Endodermal cell (in vitro differentiated cells): ENCODE data around the gene RAP1GAP2. TPM values are rescaled to one million over a fixed set of nuclear protein-coding genes. Genes with fewer than 3 reads are reported as not detected.

ENCODE experiments used
- DNase-seq: peaks from one replicate; pipeline ENCODE4 v3.0.0-alpha.2; 2017
- H3K27ac ChIP-seq: 2 replicates; pipeline ENCODE4 v1.5.1; 2013; ENCODE audit warnings: mild to moderate bottlenecking, low read depth, low read length, moderate library complexity
- H3K27me3 ChIP-seq: 2 replicates; pipeline ENCODE4 v1.6.1; 2013; ENCODE audit warnings: mild to moderate bottlenecking, low read length, moderate library complexity; ENCODE audit not compliant: insufficient read depth, control insufficient read depth, poor library complexity, severe bottlenecking
- H3K36me3 ChIP-seq: 2 replicates; pipeline ENCODE4 v1.7.0; 2013; ENCODE audit warnings: mild to moderate bottlenecking, low read length, moderate library complexity; ENCODE audit not compliant: control insufficient read depth, insufficient read depth
- H3K4me1 ChIP-seq: one replicate; pipeline ENCODE4 v1.7.0; 2013; ENCODE audit warnings: low read length; ENCODE audit not compliant: control insufficient read depth, insufficient read depth
- H3K4me3 ChIP-seq: 2 replicates; pipeline ENCODE4 v1.5.1; 2013; ENCODE audit warnings: mild to moderate bottlenecking, low read length, moderate library complexity
- H3K9ac ChIP-seq: 2 replicates; pipeline ENCODE4 v1.6.1; 2013; ENCODE audit warnings: mild to moderate bottlenecking, low read length, moderate library complexity; ENCODE audit not compliant: poor library complexity, severe bottlenecking; ENCODE audit errors: extremely low read depth
- H3K9me3 ChIP-seq: 2 replicates; pipeline ENCODE4 v1.6.1; 2013; ENCODE audit warnings: mild to moderate bottlenecking, low read length, moderate library complexity; ENCODE audit not compliant: control insufficient read depth
- H3K27ac Mint-ChIP-seq: 2 replicates; pipeline ENCODE4 v1.8.0; 2020; ENCODE audit warnings: mixed read lengths
- H3K27me3 Mint-ChIP-seq: 2 replicates; pipeline ENCODE4 v1.8.0; 2021; ENCODE audit warnings: mild to moderate bottlenecking, mixed read lengths; ENCODE audit not compliant: insufficient read depth
- H3K36me3 Mint-ChIP-seq: 2 replicates; pipeline ENCODE4 v1.8.0; 2020; ENCODE audit warnings: low read depth, mixed read lengths
- H3K4me1 Mint-ChIP-seq: 2 replicates; pipeline ENCODE4 v1.8.0; 2020; ENCODE audit warnings: mixed read lengths
- H3K4me3 Mint-ChIP-seq: 2 replicates; pipeline ENCODE4 v1.8.0; 2020; ENCODE audit warnings: mild to moderate bottlenecking, moderate library complexity, mixed read lengths
- H3K9me3 Mint-ChIP-seq: 2 replicates; pipeline ENCODE4 v1.8.0; 2020; ENCODE audit warnings: mild to moderate bottlenecking, mixed read lengths
- WGBS, 2 experiments: methylation state at CpG; one replicate each; pipeline versions ENCODE4 v1.1.5 to v1.1.7; 2013; ENCODE audit warnings: missing lambda C conversion rate in 2 of 2, mixed read lengths in 1 of 2; ENCODE audit not compliant: insufficient coverage in 1 of 2, insufficient read length in 1 of 2; 5-methylcytosine and 5-hydroxymethylcytosine counted together
- total RNA-seq, 2 donors: library from RNA; stranded (reverse); fragmentation: NEBNext Ultra II Directional in 1 of 2; extraction: Animal tissue kit (Norgen Biotek cat#: 25700) in 1 of 2; gene quantifications; 2 replicates in 1 of 2; 3 replicates in 1 of 2; pipeline ENCODE4 v1.2.1, GENCODE V29; 2021
- TF ChIP-seq, protein P1 (sequence below): fragments of 200-600 bp; sonication (generic); conservative IDR thresholded peaks from 2 replicates; pipeline ENCODE4 v1.5.0; 2021; ENCODE audit warnings: antibody characterized with exemption, mild to moderate bottlenecking

Gene RAP1GAP2
- total RNA-seq, 2 donors from 2014 or later: 18.0 to 44.3 TPM

DNA sequence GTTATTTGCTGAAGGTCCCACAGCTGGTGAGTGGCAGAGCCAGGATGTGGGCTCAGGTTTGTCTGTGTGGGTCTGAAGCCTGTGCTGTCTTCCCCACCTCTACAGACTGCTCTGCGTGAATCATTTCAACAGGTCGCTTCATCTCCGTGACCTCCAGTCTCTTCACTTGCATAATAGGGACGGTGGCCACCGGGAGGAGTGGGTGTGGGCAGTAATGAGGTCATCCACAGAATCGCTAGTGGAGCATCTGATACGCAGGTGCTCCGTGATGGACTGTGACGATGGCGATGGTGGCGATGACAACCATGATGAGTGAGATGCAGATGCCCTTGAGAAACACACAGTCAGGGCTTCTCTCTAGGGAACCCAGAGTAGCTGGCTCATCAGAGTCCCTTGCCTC, 120.2 kb downstream of the RAP1GAP2 start:
- Histone ChIP-seq H3K9me3 (no peaks in the 10 kb centered on the region), H3K4me3 (no peak overlapping the region), H3K4me1 (no peaks in the 10 kb centered on the region), H3K36me3 (no peaks in the 10 kb centered on the region), H3K27me3 (no peaks in the 10 kb centered on the region), H3K9ac (no peak overlapping the region), H3K27ac (no peak overlapping the region)
- H3K4me3 Mint-ChIP-seq: no peak overlapping the region
- H3K9me3 Mint-ChIP-seq: no peaks in the 10 kb centered on the region
- TF ChIP-seq, protein P1, sequence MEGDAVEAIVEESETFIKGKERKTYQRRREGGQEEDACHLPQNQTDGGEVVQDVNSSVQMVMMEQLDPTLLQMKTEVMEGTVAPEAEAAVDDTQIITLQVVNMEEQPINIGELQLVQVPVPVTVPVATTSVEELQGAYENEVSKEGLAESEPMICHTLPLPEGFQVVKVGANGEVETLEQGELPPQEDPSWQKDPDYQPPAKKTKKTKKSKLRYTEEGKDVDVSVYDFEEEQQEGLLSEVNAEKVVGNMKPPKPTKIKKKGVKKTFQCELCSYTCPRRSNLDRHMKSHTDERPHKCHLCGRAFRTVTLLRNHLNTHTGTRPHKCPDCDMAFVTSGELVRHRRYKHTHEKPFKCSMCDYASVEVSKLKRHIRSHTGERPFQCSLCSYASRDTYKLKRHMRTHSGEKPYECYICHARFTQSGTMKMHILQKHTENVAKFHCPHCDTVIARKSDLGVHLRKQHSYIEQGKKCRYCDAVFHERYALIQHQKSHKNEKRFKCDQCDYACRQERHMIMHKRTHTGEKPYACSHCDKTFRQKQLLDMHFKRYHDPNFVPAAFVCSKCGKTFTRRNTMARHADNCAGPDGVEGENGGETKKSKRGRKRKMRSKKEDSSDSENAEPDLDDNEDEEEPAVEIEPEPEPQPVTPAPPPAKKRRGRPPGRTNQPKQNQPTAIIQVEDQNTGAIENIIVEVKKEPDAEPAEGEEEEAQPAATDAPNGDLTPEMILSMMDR: no peak
- no peaks in the 10 kb centered on the region for H3K27me3 Mint-ChIP-seq
- H3K27ac Mint-ChIP-seq: no peak overlapping the region
- 91 to 97% methylated on average over 10 to 11 of the region's 11 CpGs for WGBS, 2 experiments
- no peak for DNase-seq
- H3K36me3 Mint-ChIP-seq: peaks cover 13% of the 10 kb centered on the region
- no peaks in the 10 kb centered on the region for H3K4me1 Mint-ChIP-seq

DNA sequence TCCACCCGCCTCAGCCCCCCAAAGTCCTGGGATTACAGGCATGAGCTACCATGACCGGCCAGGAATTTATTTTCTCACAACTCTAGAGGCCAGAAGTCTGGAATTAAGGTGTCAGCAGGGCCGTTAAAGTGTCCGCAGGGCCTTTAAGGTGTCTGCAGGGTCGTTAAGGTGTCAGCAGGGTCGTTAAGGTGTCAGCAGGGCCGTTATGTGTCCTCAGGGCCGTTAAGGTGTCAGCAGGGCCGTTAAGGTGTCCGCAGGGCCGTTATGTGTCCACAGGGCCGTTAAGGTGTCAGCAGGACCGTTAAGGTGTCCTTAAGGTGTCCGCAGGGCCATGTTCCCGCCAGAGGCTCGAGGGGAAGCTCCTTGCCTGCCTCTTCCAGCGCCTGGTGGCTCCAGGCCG, 125.2 kb downstream of the RAP1GAP2 start:
- Histone ChIP-seq H3K9ac (no peak overlapping the region), H3K27me3 (no peaks in the 10 kb centered on the region), H3K4me3 (no peak overlapping the region), H3K9me3 (no peaks in the 10 kb centered on the region), H3K27ac (no peak overlapping the region), H3K36me3 (no peaks in the 10 kb centered on the region), H3K4me1 (peaks cover 3% of the 10 kb centered on the region)
- no peak overlapping the region for H3K4me3 Mint-ChIP-seq
- no peaks in the 10 kb centered on the region for H3K27me3 Mint-ChIP-seq
- H3K4me1 Mint-ChIP-seq: peaks cover 12% of the 10 kb centered on the region
- 83 to 88% methylated on average over 9 to 18 of the region's 18 CpGs for whole genome bisulfite sequencing, 2 experiments
- peaks cover 8% of the 10 kb centered on the region for H3K36me3 Mint-ChIP-seq
- no peaks in the 10 kb centered on the region for H3K9me3 Mint-ChIP-seq
- no peak overlapping the region for H3K27ac Mint-ChIP-seq
- peak; percentile 92 for DNase-seq
- TF ChIP-seq, protein P1: no peak

DNA sequence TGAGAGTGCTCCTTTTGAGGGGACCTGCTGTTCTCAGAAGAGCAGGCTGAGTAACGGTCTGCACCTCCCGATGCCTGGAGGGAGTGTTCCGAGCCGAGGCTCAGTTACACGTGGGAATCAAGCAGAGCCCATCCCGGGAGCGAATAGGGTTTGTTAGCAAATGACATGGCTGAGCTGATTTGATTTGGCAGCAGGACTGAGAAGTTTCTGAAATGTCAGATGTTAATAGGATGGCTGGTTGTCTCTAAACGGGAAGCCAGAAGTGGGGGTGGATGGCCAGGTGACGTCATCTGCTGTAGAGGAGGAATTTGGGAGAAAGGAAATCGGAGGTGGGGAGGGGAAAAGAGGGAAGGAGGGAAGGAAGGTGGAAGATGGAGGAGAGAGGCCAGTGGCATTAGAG, 128.0 kb downstream of the RAP1GAP2 start:
- DNase-seq: peak; percentile 70
- peaks cover 17% of the 10 kb centered on the region for H3K36me3 Mint-ChIP-seq
- Histone ChIP-seq H3K27me3 (no peaks in the 10 kb centered on the region), H3K4me1 (peaks cover 3% of the 10 kb centered on the region), H3K9me3 (no peaks in the 10 kb centered on the region), H3K9ac (no peak overlapping the region), H3K36me3 (no peaks in the 10 kb centered on the region), H3K4me3 (no peak overlapping the region), H3K27ac (no peak overlapping the region)
- no peaks in the 10 kb centered on the region for H3K9me3 Mint-ChIP-seq
- TF ChIP-seq, protein P1: no peak
- peaks cover 12% of the 10 kb centered on the region for H3K4me1 Mint-ChIP-seq
- 23 to 61% methylated on average over 10 of the region's 10 CpGs for WGBS, 2 experiments
- no peaks in the 10 kb centered on the region for H3K27me3 Mint-ChIP-seq
- peak overlapping the region; percentile 69 for H3K27ac Mint-ChIP-seq
- no peak overlapping the region for H3K4me3 Mint-ChIP-seq
